ENCODE measurements around the gene ADAM12. TPM values are rescaled to one million over a fixed set of nuclear protein-coding genes. Genes with fewer than 3 reads are reported as not detected.

The ADAM12 gene
- total RNA-seq, 4 donors from 2014 or later, result 0.78 to 10.5 (median 1.2) TPM

DNA sequence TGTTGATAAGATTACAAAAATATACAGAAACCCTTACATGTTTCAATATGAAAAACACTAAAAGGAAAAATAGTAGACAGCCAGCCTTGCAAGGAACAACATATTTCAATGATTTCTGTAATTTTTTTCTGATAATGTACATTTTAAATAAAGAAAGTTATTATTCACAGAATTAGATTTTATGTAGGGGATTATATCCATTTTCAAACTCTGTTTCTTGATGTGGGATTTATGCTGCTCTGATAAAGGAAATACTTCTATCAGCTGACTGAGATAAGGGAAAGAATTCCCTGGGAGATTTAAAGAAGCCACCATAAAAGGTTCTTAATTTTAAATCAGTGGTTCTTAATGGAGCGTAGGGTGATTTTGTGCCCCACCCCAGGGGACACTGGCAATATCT lies 180.4 kb downstream of the ADAM12 start:
- no peaks in the 10 kb centered on the region for H3K36me3 ChIP-seq
- TF ChIP-seq POLR2A (IDR thresholded peaks at IDR 0.05) (no peak), EP300 (IDR thresholded peaks at IDR 0.05) (no peak), CTCF (IDR thresholded peaks at IDR 0.05) (no peak)
- H3K27me3 ChIP-seq, result no peaks in the 10 kb centered on the region
- H3K4me3 ChIP-seq, result no peak overlapping the region
- no peak overlapping the region for H3K27ac ChIP-seq
- 96 to 97% methylated on average over 1 of the region's 1 CpG for WGBS, 2 donors
- H3K4me1 ChIP-seq, result no peaks in the 10 kb centered on the region
- H3K9me3 ChIP-seq, result no peaks in the 10 kb centered on the region
- no peak for DNase-seq (ENCODE audit: low spot score in 2 of 2)

GRCh38 chr10:126207313-126207771 lies 180.9 kb downstream of the ADAM12 start:
- no peak for DNase-seq (ENCODE audit: low spot score in 2 of 2)
- H3K4me1 ChIP-seq, result no peaks in the 10 kb centered on the region

GRCh38 chr10:126205486-126206205 lies 182.6 kb downstream of the ADAM12 start:
- Histone ChIP-seq H3K4me1 (no peaks in the 10 kb centered on the region), H3K27me3 (no peaks in the 10 kb centered on the region), H3K36me3 (no peaks in the 10 kb centered on the region), H3K9me3 (no peaks in the 10 kb centered on the region), H3K4me3 (no peak overlapping the region), H3K27ac (no peak overlapping the region)
- DNase-seq (ENCODE audit: low spot score in 2 of 2), result no peak
- WGBS, 2 donors, result 93 to 96% methylated on average over 1 of the region's 1 CpG
- no peak for TF ChIP-seq POLR2A (IDR thresholded peaks at IDR 0.05)

More at GRCh38 chr10:126207313-126207771, 180.9 kb downstream of the ADAM12 start:
- Histone ChIP-seq H3K4me3 (no peak overlapping the region), H3K36me3 (no peaks in the 10 kb centered on the region), H3K27ac (no peak overlapping the region), H3K27me3 (no peaks in the 10 kb centered on the region), H3K9me3 (no peaks in the 10 kb centered on the region)
- TF ChIP-seq CTCF (IDR thresholded peaks at IDR 0.05) (no peak), EP300 (IDR thresholded peaks at IDR 0.05) (no peak), POLR2A (IDR thresholded peaks at IDR 0.05) (no peak)
- WGBS, 2 donors, result 90% methylated on average over 3 of the region's 3 CpGs

DNA sequence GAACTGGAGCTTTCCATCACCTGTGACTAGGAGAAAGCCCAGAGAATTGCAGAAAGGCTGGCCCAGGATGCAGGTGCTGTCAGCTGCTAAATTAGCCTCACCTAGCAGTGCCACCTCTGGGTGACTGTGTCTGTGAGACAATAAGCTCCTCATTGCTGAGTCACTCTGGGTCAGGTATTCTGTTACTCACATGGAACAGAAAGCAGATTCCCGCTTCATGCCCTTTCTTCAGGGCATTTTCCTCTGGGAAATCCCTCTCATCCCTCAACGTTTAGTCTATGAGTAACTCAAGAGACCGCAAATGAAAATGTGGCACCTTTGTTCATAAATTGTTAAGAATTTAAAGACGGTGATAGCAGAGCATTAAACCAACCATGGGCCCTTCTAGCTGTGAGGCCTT lies 184.0 kb downstream of the ADAM12 start:
- Histone ChIP-seq H3K27me3 (no peaks in the 10 kb centered on the region), H3K27ac (no peak overlapping the region), H3K4me3 (no peak overlapping the region), H3K9me3 (no peaks in the 10 kb centered on the region), H3K4me1 (no peaks in the 10 kb centered on the region), H3K36me3 (no peaks in the 10 kb centered on the region)
- WGBS, 2 donors, result 89 to 93% methylated on average over 4 of the region's 4 CpGs
- TF ChIP-seq POLR2A (IDR thresholded peaks at IDR 0.05) (no peak), EP300 (IDR thresholded peaks at IDR 0.05) (no peak), CTCF (IDR thresholded peaks at IDR 0.05) (no peak)
- no peak for DNase-seq (ENCODE audit: low spot score in 2 of 2)

- TF ChIP-seq POLR2A (IDR thresholded peaks at IDR 0.05) (no peak), EP300 (IDR thresholded peaks at IDR 0.05) (no peak), CTCF (IDR thresholded peaks at IDR 0.05) (no peak)
- Histone ChIP-seq H3K27ac (no peak overlapping the region), H3K36me3 (no peaks in the 10 kb centered on the region), H3K9me3 (no peaks in the 10 kb centered on the region), H3K27me3 (no peaks in the 10 kb centered on the region), H3K4me3 (no peak overlapping the region), H3K4me1 (no peaks in the 10 kb centered on the region)
- DNase-seq (ENCODE audit: low spot score in 2 of 2), result no peak
- 93 to 99% methylated on average over 7 of the region's 7 CpGs for WGBS, 2 donors
Measured at GRCh38 chr10:126203746-126204145, 184.5 kb downstream of the ADAM12 start.
